ENCODE data around the gene MPP1.

Gene MPP1

DNA sequence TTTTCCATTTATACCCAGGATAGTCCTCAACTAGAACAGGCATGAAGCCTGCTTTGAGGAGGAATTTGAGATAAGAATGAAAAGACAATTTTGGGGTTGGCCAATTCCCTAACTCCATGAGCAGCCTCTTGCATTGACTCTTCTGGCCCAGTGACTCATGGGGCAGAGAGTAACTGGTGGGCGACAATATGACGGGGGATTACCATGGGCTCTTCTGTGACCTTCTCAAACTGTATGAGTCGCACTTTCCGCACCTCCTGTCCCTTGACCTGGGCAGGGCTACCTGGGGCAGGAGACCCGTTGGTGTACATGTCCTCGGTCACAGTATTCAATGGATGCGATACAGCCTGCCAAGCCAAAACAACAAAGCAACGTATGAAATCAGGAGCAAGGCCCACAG lies 13.3 kb downstream of the MPP1 start:
- 91% methylated on average over 8 of the region's 8 CpGs for WGBS (ENCODE audit: insufficient coverage)
- Histone ChIP-seq H3K4me3 (ENCODE audit: control insufficient read depth in 1 of 7, extremely low read depth in 1 of 7, insufficient read depth in 4 of 7, low read depth in 2 of 7, low read length in 6 of 7) (no peak overlapping the region), H3K4me1 (ENCODE audit: control extremely low read depth in 1 of 4, control insufficient read depth in 4 of 4, insufficient read depth in 4 of 4, low read length in 3 of 4) (peaks cover 2 to 16% (median 8%) of the 10 kb centered on the region in 4 experiments), H3K27me3 (replicated peaks in 2 of 5; ENCODE audit: control insufficient read depth in 4 of 5, insufficient read depth in 5 of 5, low read length in 4 of 5) (no peaks in the 10 kb centered on the region), H3K9me3 (ENCODE audit: control extremely low read depth in 1 of 5, control insufficient read depth in 4 of 5, insufficient read depth in 2 of 5, low read depth in 1 of 5, low read length in 4 of 5) (peaks cover 0 to 2% (median 0%) of the 10 kb centered on the region in 5 experiments), H3K27ac (ENCODE audit: insufficient read depth in 1 of 2, low read depth in 1 of 2, low read length in 2 of 2, poor library complexity in 1 of 2, severe bottlenecking in 2 of 2) (no peak overlapping the region), H3K36me3 (ENCODE audit: control insufficient read depth in 4 of 4, insufficient read depth in 4 of 4, low read length in 3 of 4) (peaks cover 0 to 24% (median 12%) of the 10 kb centered on the region in 4 experiments)
- no peak for DNase-seq
- ChIA-PET CTCF (interaction anchor here (0.6 kb wide), 1 partner anchor 9 kb away, joined by 3 read pairs; no protein-coding TSS in a partner anchor), POLR2A (no interaction called here)

GRCh38 chrX:154791467-154791866 lies 13.8 kb downstream of the MPP1 start:
- WGBS (ENCODE audit: insufficient coverage) = 80% methylated on average over 4 of the region's 4 CpGs
- H3K27me3 ChIP-seq (replicated peaks in 2 of 5; ENCODE audit: control insufficient read depth in 4 of 5, insufficient read depth in 5 of 5, low read length in 4 of 5) = no peaks in the 10 kb centered on the region
- peaks cover 0 to 2% (median 0%) of the 10 kb centered on the region in 5 experiments for H3K9me3 ChIP-seq (ENCODE audit: control extremely low read depth in 1 of 5, control insufficient read depth in 4 of 5, insufficient read depth in 2 of 5, low read depth in 1 of 5, low read length in 4 of 5)
- no peak overlapping the region for H3K27ac ChIP-seq (ENCODE audit: insufficient read depth in 1 of 2, low read depth in 1 of 2, low read length in 2 of 2, poor library complexity in 1 of 2, severe bottlenecking in 2 of 2)
- POLR2A ChIA-PET = no interaction called here
- CTCF ChIA-PET = interaction anchor here (0.6 to 1.1 kb wide), 2 partner anchors 9 kb away, joined by 3 read pairs; no protein-coding TSS in a partner anchor
- peaks cover 0 to 24% (median 12%) of the 10 kb centered on the region in 4 experiments for H3K36me3 ChIP-seq (ENCODE audit: control insufficient read depth in 4 of 4, insufficient read depth in 4 of 4, low read length in 3 of 4)
- no peak for DNase-seq
- H3K4me3 ChIP-seq (ENCODE audit: control insufficient read depth in 1 of 7, extremely low read depth in 1 of 7, insufficient read depth in 4 of 7, low read depth in 2 of 7, low read length in 6 of 7) = no peak overlapping the region
- H3K4me1 ChIP-seq (ENCODE audit: control extremely low read depth in 1 of 4, control insufficient read depth in 4 of 4, insufficient read depth in 4 of 4, low read length in 3 of 4) = peaks cover 0 to 12% (median 6%) of the 10 kb centered on the region in 4 experiments

DNA sequence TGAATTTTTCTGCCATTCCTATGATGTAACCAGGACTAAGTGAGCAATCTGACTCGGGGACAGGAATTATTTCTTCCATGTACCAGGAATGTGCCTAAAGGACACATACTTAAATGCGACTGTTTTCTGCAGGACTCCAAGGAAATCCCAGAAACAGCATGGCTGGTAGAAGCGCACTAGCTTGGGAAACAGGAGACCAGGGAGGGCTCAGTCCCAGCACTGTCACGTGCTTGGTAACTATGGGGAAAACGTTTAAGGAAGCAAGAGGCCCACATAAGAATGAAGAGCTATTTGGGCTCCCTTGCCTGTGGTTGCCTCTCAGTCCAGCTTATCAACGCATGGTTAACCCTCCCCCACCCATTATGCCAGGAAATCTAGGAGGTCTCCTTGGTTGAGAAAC lies 19.6 kb downstream of the MPP1 start:
- POLR2A ChIA-PET = no interaction called here
- CTCF ChIA-PET = interaction anchor here (0.5 to 1.0 kb wide), 4 partner anchors 35 to 63 kb away, joined by 3 to 4 read pairs (median 3); partner anchors contain the start of gene GAB3

DNA sequence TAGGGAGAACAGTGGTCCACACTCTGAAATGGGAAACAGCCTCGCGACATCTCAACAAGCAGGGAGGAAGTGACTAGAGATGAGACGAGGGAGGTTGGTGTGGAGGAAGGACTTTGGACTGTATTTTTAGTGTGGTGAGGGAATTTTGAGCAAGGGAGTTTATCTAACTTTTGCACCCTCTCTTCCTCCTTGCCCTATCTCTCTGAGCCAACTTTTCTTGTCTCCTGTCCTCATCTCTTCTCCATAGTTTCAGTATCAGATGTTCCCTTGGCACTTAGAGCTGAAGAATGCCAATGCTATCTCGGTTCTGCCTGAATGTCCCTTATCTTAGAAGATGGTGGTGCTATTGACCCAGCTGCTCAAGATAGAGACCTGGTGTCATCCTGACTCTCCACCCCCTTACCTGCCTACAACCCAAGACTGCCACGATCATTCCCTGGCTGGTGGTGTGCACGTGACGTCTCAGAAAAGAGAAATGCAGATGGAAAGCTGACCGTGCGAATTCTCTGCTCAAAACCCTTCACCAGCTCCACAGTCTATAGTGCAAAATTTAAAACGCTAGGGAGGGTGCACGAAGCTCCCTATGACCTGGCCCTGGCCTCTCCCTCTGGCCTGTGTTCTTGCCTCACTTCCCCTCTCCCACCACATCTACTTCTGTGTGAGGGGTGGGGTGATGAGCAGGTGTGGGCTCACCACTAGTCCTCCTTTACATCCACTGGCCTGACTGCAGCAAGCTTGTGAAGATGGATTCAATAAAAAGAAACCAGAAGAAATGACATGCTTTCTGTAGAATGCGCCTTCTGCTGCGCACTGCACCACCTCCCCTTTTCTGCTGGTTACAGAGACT lies 20.9 kb downstream of the MPP1 start:
- Histone ChIP-seq H3K4me1 (ENCODE audit: control extremely low read depth in 1 of 4, control insufficient read depth in 4 of 4, insufficient read depth in 4 of 4, low read length in 3 of 4) (peaks cover 5 to 33% (median 26%) of the 10 kb centered on the region in 4 experiments), H3K27me3 (replicated peaks in 2 of 5; ENCODE audit: control insufficient read depth in 4 of 5, insufficient read depth in 5 of 5, low read length in 4 of 5) (no peaks in the 10 kb centered on the region), H3K36me3 (ENCODE audit: control insufficient read depth in 4 of 4, insufficient read depth in 4 of 4, low read length in 3 of 4) (peaks cover 0 to 28% (median 10%) of the 10 kb centered on the region in 4 experiments), H3K27ac (ENCODE audit: insufficient read depth in 1 of 2, low read depth in 1 of 2, low read length in 2 of 2, poor library complexity in 1 of 2, severe bottlenecking in 2 of 2) (peak overlapping the region in 1 of 2 experiments; percentile 58), H3K9me3 (ENCODE audit: control extremely low read depth in 1 of 5, control insufficient read depth in 4 of 5, insufficient read depth in 2 of 5, low read depth in 1 of 5, low read length in 4 of 5) (no peaks in the 10 kb centered on the region), H3K4me3 (ENCODE audit: control insufficient read depth in 1 of 7, extremely low read depth in 1 of 7, insufficient read depth in 4 of 7, low read depth in 2 of 7, low read length in 6 of 7) (peak overlapping the region in 3 of 7 experiments; percentile 0 to 45 (median 24))
- POLR2A ChIA-PET = no interaction called here
- DNase-seq = peak in 2 of 3 donors; percentile 40 to 53
- CTCF ChIA-PET = interaction anchor here (1.0 to 1.1 kb wide), 2 partner anchors 13 kb away, joined by 3 read pairs; no protein-coding TSS in a partner anchor
- WGBS (ENCODE audit: insufficient coverage) = 81% methylated on average over 9 of the region's 13 CpGs

More for the DNA sequence above, 19.6 kb downstream of the MPP1 start:
- Histone ChIP-seq H3K4me3 (ENCODE audit: control insufficient read depth in 1 of 7, extremely low read depth in 1 of 7, insufficient read depth in 4 of 7, low read depth in 2 of 7, low read length in 6 of 7) (peak overlapping the region in 1 of 7 experiments; percentile 28), H3K4me1 (ENCODE audit: control extremely low read depth in 1 of 4, control insufficient read depth in 4 of 4, insufficient read depth in 4 of 4, low read length in 3 of 4) (peaks cover 5 to 33% (median 26%) of the 10 kb centered on the region in 4 experiments), H3K9me3 (ENCODE audit: control extremely low read depth in 1 of 5, control insufficient read depth in 4 of 5, insufficient read depth in 2 of 5, low read depth in 1 of 5, low read length in 4 of 5) (peaks cover 0 to under 1% (median 0%) of the 10 kb centered on the region in 5 experiments), H3K36me3 (ENCODE audit: control insufficient read depth in 4 of 4, insufficient read depth in 4 of 4, low read length in 3 of 4) (peaks cover 0 to 30% (median 11%) of the 10 kb centered on the region in 4 experiments), H3K27me3 (replicated peaks in 2 of 5; ENCODE audit: control insufficient read depth in 4 of 5, insufficient read depth in 5 of 5, low read length in 4 of 5) (no peaks in the 10 kb centered on the region), H3K27ac (ENCODE audit: insufficient read depth in 1 of 2, low read depth in 1 of 2, low read length in 2 of 2, poor library complexity in 1 of 2, severe bottlenecking in 2 of 2) (no peak overlapping the region)
- 58% methylated on average over 5 of the region's 6 CpGs for WGBS (ENCODE audit: insufficient coverage)
- DNase-seq = peak in 1 of 3 donors; percentile 36

- WGBS (ENCODE audit: insufficient coverage) = 84% methylated on average over 2 of the region's 9 CpGs
- Histone ChIP-seq H3K4me3 (ENCODE audit: control insufficient read depth in 1 of 7, extremely low read depth in 1 of 7, insufficient read depth in 4 of 7, low read depth in 2 of 7, low read length in 6 of 7) (no peak overlapping the region), H3K27me3 (replicated peaks in 2 of 5; ENCODE audit: control insufficient read depth in 4 of 5, insufficient read depth in 5 of 5, low read length in 4 of 5) (no peaks in the 10 kb centered on the region), H3K27ac (ENCODE audit: insufficient read depth in 1 of 2, low read depth in 1 of 2, low read length in 2 of 2, poor library complexity in 1 of 2, severe bottlenecking in 2 of 2) (no peak overlapping the region), H3K4me1 (ENCODE audit: control extremely low read depth in 1 of 4, control insufficient read depth in 4 of 4, insufficient read depth in 4 of 4, low read length in 3 of 4) (peaks cover 4 to 28% (median 23%) of the 10 kb centered on the region in 4 experiments), H3K36me3 (ENCODE audit: control insufficient read depth in 4 of 4, insufficient read depth in 4 of 4, low read length in 3 of 4) (peaks cover 7 to 48% (median 23%) of the 10 kb centered on the region in 4 experiments), H3K9me3 (ENCODE audit: control extremely low read depth in 1 of 5, control insufficient read depth in 4 of 5, insufficient read depth in 2 of 5, low read depth in 1 of 5, low read length in 4 of 5) (no peaks in the 10 kb centered on the region)
- no peak for DNase-seq
- POLR2A ChIA-PET = no interaction called here
- CTCF ChIA-PET = interaction anchor here (1.8 kb wide), 1 partner anchor 32 kb away, joined by 5 read pairs; no protein-coding TSS in a partner anchor
Observed at GRCh38 chrX:154780968-154781367, 24.3 kb downstream of the MPP1 start.

DNA sequence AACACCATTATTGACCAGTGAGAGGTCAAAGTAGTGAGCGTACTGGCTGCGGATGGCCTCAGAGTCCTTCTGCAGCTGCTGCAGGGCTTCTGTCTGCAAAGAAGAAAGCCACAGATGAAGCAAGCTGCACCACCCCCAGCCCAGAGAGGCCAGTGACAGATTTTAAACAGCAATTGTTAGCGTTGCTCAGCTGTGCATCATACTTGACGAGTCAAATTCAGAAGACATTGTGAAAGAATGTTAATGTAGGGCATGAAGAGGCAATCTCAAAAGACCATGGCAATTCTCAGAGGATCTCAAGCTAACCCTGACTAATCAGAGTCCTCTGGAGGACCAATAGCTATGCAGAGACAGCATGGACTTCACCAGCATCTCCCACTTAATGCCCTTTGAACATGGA lies 26.0 kb downstream of the MPP1 start:
- 88% methylated on average over 2 of the region's 4 CpGs for WGBS (ENCODE audit: insufficient coverage)
- no peak overlapping the region for H3K27ac ChIP-seq (ENCODE audit: insufficient read depth in 1 of 2, low read depth in 1 of 2, low read length in 2 of 2, poor library complexity in 1 of 2, severe bottlenecking in 2 of 2)
- DNase-seq = no peak
- POLR2A ChIA-PET = no interaction called here
- peaks cover 11 to 61% (median 35%) of the 10 kb centered on the region in 4 experiments for H3K36me3 ChIP-seq (ENCODE audit: control insufficient read depth in 4 of 4, insufficient read depth in 4 of 4, low read length in 3 of 4)
- H3K4me1 ChIP-seq (ENCODE audit: control extremely low read depth in 1 of 4, control insufficient read depth in 4 of 4, insufficient read depth in 4 of 4, low read length in 3 of 4) = peaks cover 0 to 11% (median 8%) of the 10 kb centered on the region in 4 experiments
- H3K4me3 ChIP-seq (ENCODE audit: control insufficient read depth in 1 of 7, extremely low read depth in 1 of 7, insufficient read depth in 4 of 7, low read depth in 2 of 7, low read length in 6 of 7) = no peak overlapping the region
- CTCF ChIA-PET = no interaction called here
- no peaks in the 10 kb centered on the region for H3K27me3 ChIP-seq (replicated peaks in 2 of 5; ENCODE audit: control insufficient read depth in 4 of 5, insufficient read depth in 5 of 5, low read length in 4 of 5)
- H3K9me3 ChIP-seq (ENCODE audit: control extremely low read depth in 1 of 5, control insufficient read depth in 4 of 5, insufficient read depth in 2 of 5, low read depth in 1 of 5, low read length in 4 of 5) = peaks cover 0 to under 1% (median 0%) of the 10 kb centered on the region in 5 experiments

All from common myeloid progenitor, CD34-positive (primary cell).